CD4-positive, alpha-beta T cell treated with Interleukin-2 at 100 ng/mL for 4 hours (primary cell): Measurements from ENCODE around the gene MYH7.
A peak's percentile ranks its signal among the peaks of the same experiment; 100 is the strongest.
"Not testable (repeated sequence)": the region's sequence is repeated elsewhere in the genome, so short reads cannot be mapped to it uniquely, and the experiment has no call there.

Source experiments
- DNase-seq: peaks from one replicate; pipeline ENCODE4 v3.0.0-alpha.2; 2020; ENCODE audit warnings: low spot score

MYH7 gene

GRCh38 chr14:23386266-23386657, 49.2 kb downstream of the MYH7 start:
- DNase-seq = not testable (repeated sequence)

- DNase-seq = no peak
These were observed 49.7 kb downstream of the MYH7 start for GRCh38 chr14:23385642-23386265.

GRCh38 chr14:23385244-23385641, 50.2 kb downstream of the MYH7 start:
- no peak for DNase-seq

- DNase-seq = no peak
These were observed 50.9 kb downstream of the MYH7 start for GRCh38 chr14:23384364-23385080.

GRCh38 chr14:23382731-23383440, 52.6 kb downstream of the MYH7 start:
- DNase-seq = no peak

- DNase-seq = no peak
These were observed 53.2 kb downstream of the MYH7 start for GRCh38 chr14:23382276-23382675.

GRCh38 chr14:23381871-23382270, 53.6 kb downstream of the MYH7 start:
- no peak for DNase-seq

GRCh38 chr14:23380976-23381375, 54.5 kb downstream of the MYH7 start:
- no peak for DNase-seq

GRCh38 chr14:23380197-23380914, 55.1 kb downstream of the MYH7 start:
- DNase-seq = no peak

- DNase-seq = peak; percentile 63
These were observed 55.9 kb downstream of the MYH7 start for GRCh38 chr14:23379366-23380196.

GRCh38 chr14:23378612-23379220, 56.7 kb downstream of the MYH7 start:
- DNase-seq = no peak

GRCh38 chr14:23377573-23378563, 57.6 kb downstream of the MYH7 start:
- no peak for DNase-seq

- no peak for DNase-seq
These were observed 58.3 kb downstream of the MYH7 start for GRCh38 chr14:23377198-23377550.

- DNase-seq = no peak
These were observed 58.8 kb downstream of the MYH7 start, which contains the start of gene CMTM5 for GRCh38 chr14:23376482-23377197. Gene CMTM5 (plus strand): TSS chr14:23377046. CDS start chr14:23377252, 206 bp downstream.

- no peak for DNase-seq
These were observed 59.8 kb downstream of the MYH7 start for GRCh38 chr14:23375527-23376251.

- DNase-seq = no peak
These were observed 62.4 kb downstream of the MYH7 start for GRCh38 chr14:23373041-23373440.

- no peak for DNase-seq
These were observed 63.0 kb downstream of the MYH7 start, which contains the start of gene IL25 for GRCh38 chr14:23372509-23372908. Gene IL25 (plus strand): TSS chr14:23372809.

- DNase-seq = no peak
These were observed 63.6 kb downstream of the MYH7 start for GRCh38 chr14:23371865-23372264.
